Medulla oblongata (tissue), 1 donor: Measurements from ENCODE around the gene SYCP3.
"Not testable (repeated sequence)": the region's sequence is repeated elsewhere in the genome, so short reads cannot be mapped to it uniquely, and the experiment has no call there.

Experiments
- DNase-seq: peaks from one replicate; pipeline ENCODE4 v3.0.0-alpha.2; 2015; ENCODE audit errors: extremely low spot score

Gene SYCP3

GRCh38 chr12:101713059-101713682, 26.1 kb downstream of the SYCP3 start:
- peak; percentile 81 for DNase-seq

GRCh38 chr12:101710288-101710687, 29.0 kb downstream of the SYCP3 start:
- DNase-seq: no peak

- DNase-seq: no peak
Measured at GRCh38 chr12:101707131-101707782, 32.0 kb downstream of the SYCP3 start.

- DNase-seq: no peak
Measured at GRCh38 chr12:101706403-101706802, 32.9 kb downstream of the SYCP3 start.

- no peak for DNase-seq
Measured at GRCh38 chr12:101703487-101703886, 35.8 kb downstream of the SYCP3 start.

- no peak for DNase-seq
Measured at GRCh38 chr12:101700299-101700820, 38.9 kb downstream of the SYCP3 start.

- DNase-seq: peak; percentile 58
Measured at GRCh38 chr12:101698800-101699347, 40.4 kb downstream of the SYCP3 start.

- DNase-seq: peak; percentile 64
Measured at GRCh38 chr12:101697930-101698799, 41.1 kb downstream of the SYCP3 start.

GRCh38 chr12:101697197-101697929, 41.9 kb downstream of the SYCP3 start, which contains the start of gene CHPT1:
Gene CHPT1, plus strand, starts transcription at chr12:101697640. Its CDS starts 222 bp downstream, at chr12:101697862.
- peak; percentile 50 for DNase-seq

- DNase-seq: peak; percentile 45
Measured at GRCh38 chr12:101696251-101697196, 42.7 kb downstream of the SYCP3 start.

GRCh38 chr12:101695706-101696105, 43.6 kb downstream of the SYCP3 start:
- no peak for DNase-seq

GRCh38 chr12:101694986-101695385, 44.3 kb downstream of the SYCP3 start:
- no peak for DNase-seq

GRCh38 chr12:101694297-101694848, 44.9 kb downstream of the SYCP3 start:
- DNase-seq: no peak

GRCh38 chr12:101691503-101692096, 47.7 kb downstream of the SYCP3 start:
- DNase-seq: no peak

GRCh38 chr12:101690544-101691098, 48.6 kb downstream of the SYCP3 start:
- DNase-seq: no peak

GRCh38 chr12:101686176-101686575, 53.1 kb downstream of the SYCP3 start:
- no peak for DNase-seq

GRCh38 chr12:101685092-101685491, 54.2 kb downstream of the SYCP3 start:
- no peak for DNase-seq

- DNase-seq: not testable (repeated sequence)
Measured at GRCh38 chr12:101681627-101682026, 57.6 kb downstream of the SYCP3 start.

GRCh38 chr12:101680647-101681046, 58.6 kb downstream of the SYCP3 start:
- DNase-seq: no peak
